ENCODE results near the gene NR2C2AP.

Gene NR2C2AP

DNA sequence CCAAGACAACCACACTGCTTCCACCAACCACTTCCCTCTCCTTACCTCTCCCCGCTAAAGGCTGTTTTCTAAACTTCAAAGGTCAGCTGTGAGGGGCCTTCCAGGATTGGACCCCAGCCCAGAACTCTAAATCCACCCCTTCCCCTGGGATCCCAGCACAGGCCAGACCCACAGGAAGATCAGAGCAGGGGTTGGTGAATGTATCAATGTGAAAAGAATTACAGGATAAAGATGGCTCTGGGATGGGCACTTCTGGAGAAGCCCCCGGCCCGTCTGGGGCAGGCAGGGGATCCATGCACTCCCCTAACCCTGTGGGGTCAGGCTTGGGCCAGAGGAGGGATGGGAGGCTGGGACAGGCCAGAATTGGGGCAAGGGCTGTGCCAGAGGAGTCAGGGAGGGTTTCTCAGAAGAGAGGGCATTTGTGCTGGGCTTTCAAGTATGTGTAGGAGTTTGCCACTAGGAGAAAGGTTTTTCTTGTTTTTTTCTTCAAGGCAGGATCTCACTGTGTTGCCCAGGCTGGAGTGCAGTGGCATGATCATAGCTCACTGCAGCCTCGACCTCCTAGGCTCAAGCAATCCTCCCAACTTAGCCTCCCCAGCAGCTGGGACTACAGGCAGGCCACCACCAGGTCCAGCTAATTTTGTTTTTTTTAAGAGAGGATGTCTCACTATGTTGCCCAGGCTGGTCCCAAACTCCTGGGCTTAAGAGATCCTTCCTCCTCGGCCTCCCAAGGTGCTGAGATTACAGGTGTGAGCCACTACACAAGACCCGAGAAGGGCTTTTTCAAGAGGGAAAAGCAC is 32.1 kb downstream of the NR2C2AP start:
- TF ChIP-seq, protein P1, sequence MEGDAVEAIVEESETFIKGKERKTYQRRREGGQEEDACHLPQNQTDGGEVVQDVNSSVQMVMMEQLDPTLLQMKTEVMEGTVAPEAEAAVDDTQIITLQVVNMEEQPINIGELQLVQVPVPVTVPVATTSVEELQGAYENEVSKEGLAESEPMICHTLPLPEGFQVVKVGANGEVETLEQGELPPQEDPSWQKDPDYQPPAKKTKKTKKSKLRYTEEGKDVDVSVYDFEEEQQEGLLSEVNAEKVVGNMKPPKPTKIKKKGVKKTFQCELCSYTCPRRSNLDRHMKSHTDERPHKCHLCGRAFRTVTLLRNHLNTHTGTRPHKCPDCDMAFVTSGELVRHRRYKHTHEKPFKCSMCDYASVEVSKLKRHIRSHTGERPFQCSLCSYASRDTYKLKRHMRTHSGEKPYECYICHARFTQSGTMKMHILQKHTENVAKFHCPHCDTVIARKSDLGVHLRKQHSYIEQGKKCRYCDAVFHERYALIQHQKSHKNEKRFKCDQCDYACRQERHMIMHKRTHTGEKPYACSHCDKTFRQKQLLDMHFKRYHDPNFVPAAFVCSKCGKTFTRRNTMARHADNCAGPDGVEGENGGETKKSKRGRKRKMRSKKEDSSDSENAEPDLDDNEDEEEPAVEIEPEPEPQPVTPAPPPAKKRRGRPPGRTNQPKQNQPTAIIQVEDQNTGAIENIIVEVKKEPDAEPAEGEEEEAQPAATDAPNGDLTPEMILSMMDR (IDR thresholded peaks at IDR 0.05; ENCODE audit: low read depth, low read length, missing control alignments), result no peak
- no peak overlapping the region for H3K4me3 ChIP-seq (ENCODE audit: low read depth, low read length)
- DNase-seq (ENCODE audit: low read depth), result no peak

- no peak for DNase-seq (ENCODE audit: low read depth)
- TF ChIP-seq, protein P1 (IDR thresholded peaks at IDR 0.05; ENCODE audit: low read depth, low read length, missing control alignments), result no peak
- H3K4me3 ChIP-seq (ENCODE audit: low read depth, low read length), result peak within 1 kb of the TSS; percentile 57
Measured at GRCh38 chr19:19170053-19170872, 33.0 kb downstream of the NR2C2AP start, which contains the start of gene MEF2B. MEF2B (minus strand) TSS chr19:19170263; CDS start chr19:19150735, 19,528 bp downstream.

DNA sequence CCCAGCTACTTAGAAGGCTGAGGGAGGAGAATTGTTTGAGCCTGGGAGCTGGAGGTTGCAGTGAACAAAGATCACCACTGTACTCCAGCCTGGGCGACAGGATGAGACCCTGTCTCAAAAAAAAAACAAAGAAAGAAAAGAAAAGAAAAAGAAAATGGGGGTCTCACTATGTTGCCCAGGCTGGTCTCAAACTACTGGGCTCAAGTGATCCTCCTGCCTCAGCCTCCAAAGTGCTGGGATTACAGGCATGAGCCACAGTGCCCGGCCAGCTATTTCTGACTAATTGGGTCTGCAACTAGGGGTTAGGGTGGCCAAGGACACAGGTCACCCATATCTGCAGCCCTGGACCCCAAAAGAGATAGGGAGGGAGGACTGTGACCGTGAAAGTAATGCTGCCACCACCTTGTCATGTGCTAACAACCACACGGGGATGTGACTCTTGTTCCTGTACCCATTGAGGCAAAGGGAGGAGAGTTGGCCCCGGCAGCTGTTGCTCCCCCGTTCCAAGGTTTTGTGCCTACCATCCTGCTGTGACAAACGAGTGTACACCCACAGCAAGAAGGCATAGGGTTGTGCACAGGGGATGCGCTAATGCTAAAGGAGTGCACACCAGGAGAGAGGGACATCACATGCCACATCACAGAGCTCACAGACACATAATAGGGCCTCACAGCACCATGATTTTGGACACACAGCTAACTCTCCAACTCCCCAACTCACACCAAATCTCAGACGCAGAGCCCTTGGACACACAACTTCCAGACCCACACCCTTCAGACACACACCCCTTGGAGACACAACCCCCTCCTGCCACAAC is 33.8 kb downstream of the NR2C2AP start:
- DNase-seq (ENCODE audit: low read depth), result no peak
- TF ChIP-seq, protein P1 (IDR thresholded peaks at IDR 0.05; ENCODE audit: low read depth, low read length, missing control alignments), result no peak
- H3K4me3 ChIP-seq (ENCODE audit: low read depth, low read length), result peak overlapping the region; percentile 57

DNA sequence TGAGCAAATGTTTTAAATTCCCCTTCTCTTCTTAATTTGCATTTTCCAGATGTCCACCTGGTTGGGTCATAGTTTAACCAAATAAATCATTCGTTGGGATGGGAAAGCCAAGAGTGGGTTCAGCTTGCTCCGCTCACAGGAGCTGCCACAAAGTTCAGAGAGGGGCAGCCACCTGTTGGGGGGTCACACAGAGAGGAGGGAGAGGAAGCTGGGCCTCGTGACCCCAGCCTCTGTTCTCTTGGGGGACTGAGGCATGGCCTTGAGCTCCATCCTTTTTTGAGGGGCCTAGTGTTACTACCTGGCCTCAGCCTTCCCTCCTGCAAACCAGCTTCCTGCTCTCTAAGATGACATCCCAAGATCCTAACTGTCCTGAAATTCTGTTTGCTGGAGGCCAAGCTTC is 35.6 kb downstream of the NR2C2AP start:
- TF ChIP-seq, protein P1 (IDR thresholded peaks at IDR 0.05; ENCODE audit: low read depth, low read length, missing control alignments), result no peak
- DNase-seq (ENCODE audit: low read depth), result no peak
- H3K4me3 ChIP-seq (ENCODE audit: low read depth, low read length), result peak overlapping the region; percentile 57

DNA sequence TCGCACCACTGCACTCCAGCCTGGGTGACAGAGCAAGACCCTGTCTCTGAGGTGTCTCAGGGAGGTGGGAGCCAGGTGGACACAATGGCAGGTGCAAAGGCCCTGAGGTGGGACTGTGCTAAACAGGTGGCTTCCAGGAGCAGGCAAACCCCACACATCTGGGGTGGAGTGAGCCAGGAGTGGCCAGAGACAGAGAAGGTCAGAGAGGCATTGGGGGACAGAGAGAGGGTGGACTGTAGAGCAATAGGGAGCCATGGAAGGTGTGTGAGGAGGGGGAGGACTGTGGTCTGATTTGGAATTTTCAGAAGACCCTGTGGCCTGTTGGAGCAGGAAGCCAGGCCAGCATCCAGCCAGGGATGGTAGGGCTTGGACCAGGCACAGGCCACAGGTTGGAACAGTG is 37.8 kb downstream of the NR2C2AP start:
- DNase-seq (ENCODE audit: low read depth), result no peak
- H3K4me3 ChIP-seq (ENCODE audit: low read depth, low read length), result no peak overlapping the region
- TF ChIP-seq, protein P1 (IDR thresholded peaks at IDR 0.05; ENCODE audit: low read depth, low read length, missing control alignments), result no peak

DNA sequence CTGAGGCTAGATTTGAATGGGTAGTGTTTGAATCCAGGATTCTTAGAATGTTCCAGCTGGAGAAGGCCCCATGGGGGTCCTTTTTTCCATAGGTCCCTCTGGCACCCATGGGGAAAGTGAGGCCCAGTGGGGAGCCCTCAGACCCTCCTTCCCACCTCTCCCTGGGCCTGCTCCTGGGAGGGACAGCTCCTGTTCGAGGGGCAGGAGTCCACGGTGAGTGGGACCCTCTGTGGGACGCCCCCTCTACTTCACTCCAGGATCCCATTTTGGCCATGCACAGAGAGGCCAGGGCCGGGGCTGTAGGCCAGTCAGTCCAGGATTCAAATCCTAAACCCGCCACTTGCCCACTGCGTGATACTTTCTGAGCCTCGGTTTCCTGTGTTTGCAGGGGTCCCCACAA is 40.7 kb downstream of the NR2C2AP start:
- TF ChIP-seq, protein P1 (IDR thresholded peaks at IDR 0.05; ENCODE audit: low read depth, low read length, missing control alignments), result no peak
- DNase-seq (ENCODE audit: low read depth), result no peak
- no peak overlapping the region for H3K4me3 ChIP-seq (ENCODE audit: low read depth, low read length)

All from GM12864 (cell line).